GM19324 (cell line): ENCODE measurements around the gene LMO2.

Experiments
- ATAC-seq: cut with Tn5 transposase; IDR thresholded peaks from one replicate; pipeline ENCODE4 v1.9.1; 2021; ENCODE audit warnings: mild to moderate bottlenecking, moderate library complexity; ENCODE audit not compliant: unreplicated experiment, low FRiP score

The LMO2 gene

GRCh38 chr11:33916736-33917135 lies 24.9 kb upstream of the LMO2 start:
- no peak for ATAC-seq

GRCh38 chr11:33915526-33915925 lies 23.6 kb upstream of the LMO2 start:
- ATAC-seq, result no peak

GRCh38 chr11:33913991-33914390 lies 22.1 kb upstream of the LMO2 start:
- no peak for ATAC-seq

- peak; percentile 63 for ATAC-seq
Measured at GRCh38 chr11:33912405-33913361, 20.8 kb upstream of the LMO2 start.

- no peak for ATAC-seq
Measured at GRCh38 chr11:33910958-33911339, 19.1 kb upstream of the LMO2 start.

- no peak for ATAC-seq
Measured at GRCh38 chr11:33910296-33910957, 18.6 kb upstream of the LMO2 start.

GRCh38 chr11:33909552-33909951 lies 17.7 kb upstream of the LMO2 start:
- no peak for ATAC-seq

GRCh38 chr11:33909150-33909549 lies 17.3 kb upstream of the LMO2 start:
- no peak for ATAC-seq

GRCh38 chr11:33907421-33907820 lies 15.5 kb upstream of the LMO2 start:
- ATAC-seq, result no peak

GRCh38 chr11:33906484-33907186 lies 14.8 kb upstream of the LMO2 start:
- ATAC-seq, result no peak

- no peak for ATAC-seq
Measured at GRCh38 chr11:33904102-33904501, 12.2 kb upstream of the LMO2 start.

GRCh38 chr11:33900159-33900840 lies 8.4 kb upstream of the LMO2 start:
- no peak for ATAC-seq

GRCh38 chr11:33899400-33900037 lies 7.6 kb upstream of the LMO2 start:
- no peak for ATAC-seq

- no peak for ATAC-seq
Measured at GRCh38 chr11:33898957-33899356, 7.1 kb upstream of the LMO2 start.

- ATAC-seq, result no peak
Measured at GRCh38 chr11:33897761-33898375, 6.0 kb upstream of the LMO2 start.

GRCh38 chr11:33896911-33897310 lies 5.0 kb upstream of the LMO2 start:
- ATAC-seq, result no peak

GRCh38 chr11:33895752-33896137 lies 3.9 kb upstream of the LMO2 start:
- no peak for ATAC-seq

GRCh38 chr11:33894398-33894746 lies 2.5 kb upstream of the LMO2 start:
- ATAC-seq, result no peak

- ATAC-seq, result peak; percentile 90
Measured at GRCh38 chr11:33893711-33894397, 2.0 kb upstream of the LMO2 start.
